ENCODE measurements around the gene OSBPL10.

OSBPL10 gene

GRCh38 chr3:31648286-31648968 lies 332.6 kb downstream of the OSBPL10 start:
- DNase-seq = no peak

GRCh38 chr3:31645256-31645655 lies 335.8 kb downstream of the OSBPL10 start:
- DNase-seq = no peak

- DNase-seq = no peak
Measured at GRCh38 chr3:31639828-31640227, 341.2 kb downstream of the OSBPL10 start.

GRCh38 chr3:31636694-31637442 lies 344.2 kb downstream of the OSBPL10 start:
- no peak for DNase-seq

- DNase-seq = no peak
Measured at GRCh38 chr3:31636049-31636448, 345.0 kb downstream of the OSBPL10 start.

- DNase-seq = no peak
Measured at GRCh38 chr3:31635545-31635944, 345.5 kb downstream of the OSBPL10 start.

GRCh38 chr3:31634476-31634875 lies 346.6 kb downstream of the OSBPL10 start:
- no peak for DNase-seq

- no peak for DNase-seq
Measured at GRCh38 chr3:31629054-31629453, 352.0 kb downstream of the OSBPL10 start.

- DNase-seq = no peak
Measured at GRCh38 chr3:31625358-31625757, 355.7 kb downstream of the OSBPL10 start.

GRCh38 chr3:31624083-31624709 lies 356.9 kb downstream of the OSBPL10 start:
- DNase-seq = no peak

GRCh38 chr3:31622636-31623288 lies 358.3 kb downstream of the OSBPL10 start:
- no peak for DNase-seq

- no peak for DNase-seq
Measured at GRCh38 chr3:31621314-31621713, 359.7 kb downstream of the OSBPL10 start.

GRCh38 chr3:31620656-31621055 lies 360.4 kb downstream of the OSBPL10 start:
- DNase-seq = no peak

GRCh38 chr3:31616711-31617110 lies 364.4 kb downstream of the OSBPL10 start:
- no peak for DNase-seq

- no peak for DNase-seq
Measured at GRCh38 chr3:31615071-31615875, 365.8 kb downstream of the OSBPL10 start.

- no peak for DNase-seq
Measured at GRCh38 chr3:31614162-31614921, 366.7 kb downstream of the OSBPL10 start.

- DNase-seq = no peak
Measured at GRCh38 chr3:31613654-31614053, 367.4 kb downstream of the OSBPL10 start.

GRCh38 chr3:31613177-31613576 lies 367.9 kb downstream of the OSBPL10 start:
- no peak for DNase-seq

Data from CD4-positive, alpha-beta T cell treated with Interleukin-15 for 1 hour (primary cell).